Subcutaneous adipose tissue (tissue), 4 donors: Measurements from ENCODE around the gene RTN3. TPM values are rescaled to one million over a fixed set of nuclear protein-coding genes. Genes with fewer than 3 reads are reported as not detected.

Experiments used
- total RNA-seq, 4 donors: library from RNA; depleted of rRNA; stranded (reverse); fragments of >200 nt; gene quantifications; one replicate each; pipeline ENCODE4 v1.1.0, GENCODE V29; 2016
- TF ChIP-seq, protein P1 (sequence below): fragments of 450-650 bp; IDR thresholded peaks from one replicate; pipeline ENCODE4 v1.5.1; 2016; ENCODE audit warnings: low read depth, mild to moderate bottlenecking, control low read depth, antibody characterized with exemption, moderate library complexity

Gene RTN3
- total RNA-seq, 4 donors from 2014 or later, result 179 to 283 (median 224) TPM

DNA sequence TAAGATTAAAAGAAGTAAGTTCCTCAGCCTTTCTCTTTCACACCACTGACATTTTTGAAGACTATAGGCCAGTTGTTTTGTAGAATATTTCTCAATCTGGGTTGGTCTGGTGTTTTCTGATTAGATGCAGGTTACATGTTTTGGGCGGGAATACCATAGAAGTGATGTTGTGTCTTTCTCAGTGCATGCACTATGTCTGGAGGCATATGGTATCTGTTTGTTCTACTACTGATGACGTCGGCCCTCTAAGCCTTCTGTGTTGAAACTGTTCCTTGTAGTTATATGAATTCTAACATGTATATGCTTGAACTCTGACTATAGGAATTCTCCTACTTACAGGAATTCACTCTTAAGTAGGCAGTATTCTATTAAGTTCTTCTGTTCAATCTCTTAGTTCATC lies 65.7 kb downstream of the RTN3 start:
- TF ChIP-seq, protein P1, sequence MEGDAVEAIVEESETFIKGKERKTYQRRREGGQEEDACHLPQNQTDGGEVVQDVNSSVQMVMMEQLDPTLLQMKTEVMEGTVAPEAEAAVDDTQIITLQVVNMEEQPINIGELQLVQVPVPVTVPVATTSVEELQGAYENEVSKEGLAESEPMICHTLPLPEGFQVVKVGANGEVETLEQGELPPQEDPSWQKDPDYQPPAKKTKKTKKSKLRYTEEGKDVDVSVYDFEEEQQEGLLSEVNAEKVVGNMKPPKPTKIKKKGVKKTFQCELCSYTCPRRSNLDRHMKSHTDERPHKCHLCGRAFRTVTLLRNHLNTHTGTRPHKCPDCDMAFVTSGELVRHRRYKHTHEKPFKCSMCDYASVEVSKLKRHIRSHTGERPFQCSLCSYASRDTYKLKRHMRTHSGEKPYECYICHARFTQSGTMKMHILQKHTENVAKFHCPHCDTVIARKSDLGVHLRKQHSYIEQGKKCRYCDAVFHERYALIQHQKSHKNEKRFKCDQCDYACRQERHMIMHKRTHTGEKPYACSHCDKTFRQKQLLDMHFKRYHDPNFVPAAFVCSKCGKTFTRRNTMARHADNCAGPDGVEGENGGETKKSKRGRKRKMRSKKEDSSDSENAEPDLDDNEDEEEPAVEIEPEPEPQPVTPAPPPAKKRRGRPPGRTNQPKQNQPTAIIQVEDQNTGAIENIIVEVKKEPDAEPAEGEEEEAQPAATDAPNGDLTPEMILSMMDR, result no peak

DNA sequence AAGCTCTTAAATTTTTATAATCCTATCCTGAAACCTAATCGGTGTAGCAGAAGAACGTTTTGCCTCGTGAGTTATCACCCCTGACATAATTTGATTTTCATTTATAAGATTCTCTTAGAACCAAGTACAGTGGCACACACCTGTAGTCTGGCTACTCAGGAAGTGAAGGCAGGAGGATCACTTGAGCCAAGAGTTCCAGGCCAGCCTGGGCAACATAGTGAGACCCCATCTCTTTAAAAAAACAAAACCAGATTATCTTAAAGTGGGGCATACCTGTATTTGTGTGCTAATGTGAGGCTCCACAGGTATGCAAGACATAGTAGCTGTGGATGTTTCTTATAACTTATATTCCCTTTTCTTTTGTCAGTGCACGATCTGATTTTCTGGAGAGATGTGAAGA lies 68.3 kb downstream of the RTN3 start:
- TF ChIP-seq, protein P1, result no peak

DNA sequence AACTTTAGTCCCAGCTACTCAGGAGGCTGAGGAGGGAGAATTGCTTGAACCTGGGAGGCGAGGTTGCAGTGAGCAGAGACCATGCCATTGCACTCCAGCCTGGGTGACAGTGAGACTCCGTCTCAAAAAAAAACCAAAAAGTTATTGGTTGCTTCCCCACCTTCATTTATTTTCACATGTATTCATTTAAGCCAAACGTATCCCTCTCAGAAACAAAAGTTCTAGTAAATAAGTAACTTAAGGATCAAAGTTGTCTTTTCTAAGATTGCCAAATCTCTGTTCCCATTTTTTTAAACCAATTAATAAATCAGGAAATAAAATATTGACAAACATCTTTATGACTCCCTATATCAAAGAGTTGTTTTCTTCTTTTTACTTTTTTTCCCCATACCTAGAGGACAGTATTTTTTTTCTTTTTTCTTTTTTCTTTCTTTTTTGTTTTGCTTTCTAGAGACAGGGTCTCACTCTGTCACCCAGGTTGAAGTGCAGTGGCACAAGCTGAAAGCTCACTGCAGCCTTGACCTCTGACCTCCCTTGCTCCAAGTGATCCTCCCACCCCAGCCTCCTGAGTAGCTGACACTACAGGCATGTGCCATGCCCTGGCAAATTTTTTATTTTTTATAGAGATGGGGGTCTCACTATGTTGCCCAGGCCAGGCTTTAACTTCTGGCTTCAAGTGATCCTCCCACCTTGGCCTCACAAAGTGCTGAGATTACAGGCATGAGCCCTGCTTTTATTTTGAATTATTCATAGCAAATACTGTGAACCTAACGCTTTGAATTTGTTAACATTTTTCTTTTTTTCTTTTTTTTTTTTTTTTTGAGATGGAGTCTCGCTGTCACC lies 75.8 kb downstream of the RTN3 start:
- TF ChIP-seq, protein P1, result no peak

DNA sequence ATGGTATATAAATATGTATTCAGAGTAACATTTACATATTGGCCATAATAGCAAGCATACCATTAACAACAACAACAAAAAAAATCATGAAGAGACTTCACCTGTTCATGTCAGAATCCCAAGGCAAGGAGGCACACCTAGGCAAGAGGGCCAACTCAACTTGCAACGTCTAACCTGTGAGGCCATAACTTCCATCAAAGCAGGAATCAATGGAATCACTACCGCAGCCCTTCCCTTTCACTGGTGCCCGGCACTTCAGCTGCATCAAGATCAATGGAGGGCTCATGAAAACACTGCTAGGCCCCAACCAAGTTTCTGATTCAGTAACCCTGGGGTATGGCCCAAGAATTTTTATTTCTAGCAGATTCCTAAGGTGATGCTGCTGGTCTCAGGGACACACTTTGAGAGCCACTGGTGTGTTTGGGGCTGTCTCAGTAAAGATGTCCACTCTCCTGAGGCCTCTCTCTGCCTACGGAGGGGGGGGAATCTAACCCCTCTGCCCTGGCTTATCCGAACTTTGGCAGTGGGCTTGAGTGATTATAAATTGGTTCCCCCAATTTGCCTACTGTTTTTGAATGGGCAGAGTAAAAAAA lies 79.3 kb downstream of the RTN3 start:
- TF ChIP-seq, protein P1, result no peak

DNA sequence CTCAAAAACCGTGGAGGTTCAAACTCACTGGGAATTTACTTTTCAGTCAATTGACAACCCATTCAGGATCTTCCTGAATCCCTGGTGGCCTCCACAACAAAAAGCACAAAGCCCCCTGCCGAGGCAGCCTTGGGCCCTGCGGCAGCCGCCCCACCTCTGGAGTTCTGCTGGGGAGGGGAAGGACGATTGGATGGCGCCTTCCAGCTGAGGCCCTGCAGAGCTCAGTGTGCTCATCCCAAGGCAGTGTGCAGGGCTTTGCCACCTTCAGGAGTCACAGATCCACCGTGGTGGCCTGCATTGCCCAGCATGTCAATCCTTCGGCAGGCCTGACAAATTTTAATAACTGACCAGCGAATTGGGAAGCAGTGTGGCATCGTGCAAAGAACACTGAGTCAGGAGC lies 79.9 kb downstream of the RTN3 start:
- TF ChIP-seq, protein P1, result no peak

DNA sequence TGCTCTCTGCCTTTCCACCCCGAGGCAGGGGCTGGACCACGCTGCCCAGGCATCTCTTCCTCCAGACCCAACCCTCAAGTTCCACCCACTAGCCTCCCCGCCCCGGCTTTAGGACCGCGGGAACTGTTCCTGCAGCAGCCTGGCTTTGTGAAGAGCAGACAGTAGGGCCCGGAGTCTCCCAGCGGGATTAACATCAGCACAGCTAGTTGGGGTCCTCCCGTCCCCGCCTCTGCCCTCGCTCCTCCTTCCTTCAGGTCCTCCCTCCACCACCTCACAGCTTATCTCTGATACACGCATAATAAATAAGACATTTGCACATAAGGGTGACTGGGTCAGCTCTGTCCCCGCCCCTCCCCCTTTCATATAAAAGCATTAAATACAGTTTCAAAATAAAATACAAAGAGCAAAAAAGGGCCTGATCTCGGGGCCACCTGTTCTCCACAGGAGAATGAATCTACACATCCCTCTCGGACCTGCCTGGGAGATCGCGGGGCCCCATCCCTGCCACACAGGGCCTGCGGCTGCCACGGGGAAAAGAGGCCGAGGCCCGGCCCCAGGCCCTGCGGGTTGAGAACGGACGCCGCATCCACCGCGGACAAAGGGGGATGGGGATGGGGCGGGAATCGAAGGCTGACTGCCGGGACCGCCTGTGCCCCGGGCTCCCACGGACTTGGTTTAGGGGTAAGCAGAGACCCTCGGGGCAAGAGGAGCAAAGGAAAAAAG lies 80.8 kb downstream of the RTN3 start:
- TF ChIP-seq, protein P1, result no peak
